ENCODE data around the gene EXT2.

Gene EXT2

DNA sequence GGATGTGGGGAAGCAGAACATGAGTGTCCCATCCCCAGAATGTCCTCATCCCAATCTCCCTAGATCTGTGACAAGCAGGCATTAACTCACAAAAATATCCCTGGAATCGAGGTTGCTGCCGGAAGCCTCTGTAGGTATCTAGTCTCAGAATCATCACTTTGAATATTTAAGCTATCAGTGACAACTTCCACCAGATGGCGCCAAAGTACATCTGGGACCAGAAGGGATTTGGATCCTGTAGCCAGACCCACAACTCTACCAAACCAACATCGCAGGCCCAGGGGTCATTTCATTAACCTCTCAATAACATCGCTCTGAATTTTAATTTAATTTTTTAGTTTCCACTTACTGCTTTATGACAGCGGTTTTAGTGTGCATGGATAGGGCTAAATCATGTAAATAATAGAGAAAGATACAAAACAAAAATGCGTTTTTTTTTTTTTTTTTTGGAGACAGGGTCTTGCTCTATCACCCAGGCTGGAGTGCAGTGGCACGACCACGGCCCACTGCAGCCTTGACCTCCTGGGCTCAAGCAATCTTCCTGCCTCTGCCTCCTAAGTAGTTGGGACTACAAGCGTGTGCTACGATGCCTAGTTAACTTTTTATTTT is 1.1 kb upstream of the EXT2 start:
- TF ChIP-seq, protein P1, sequence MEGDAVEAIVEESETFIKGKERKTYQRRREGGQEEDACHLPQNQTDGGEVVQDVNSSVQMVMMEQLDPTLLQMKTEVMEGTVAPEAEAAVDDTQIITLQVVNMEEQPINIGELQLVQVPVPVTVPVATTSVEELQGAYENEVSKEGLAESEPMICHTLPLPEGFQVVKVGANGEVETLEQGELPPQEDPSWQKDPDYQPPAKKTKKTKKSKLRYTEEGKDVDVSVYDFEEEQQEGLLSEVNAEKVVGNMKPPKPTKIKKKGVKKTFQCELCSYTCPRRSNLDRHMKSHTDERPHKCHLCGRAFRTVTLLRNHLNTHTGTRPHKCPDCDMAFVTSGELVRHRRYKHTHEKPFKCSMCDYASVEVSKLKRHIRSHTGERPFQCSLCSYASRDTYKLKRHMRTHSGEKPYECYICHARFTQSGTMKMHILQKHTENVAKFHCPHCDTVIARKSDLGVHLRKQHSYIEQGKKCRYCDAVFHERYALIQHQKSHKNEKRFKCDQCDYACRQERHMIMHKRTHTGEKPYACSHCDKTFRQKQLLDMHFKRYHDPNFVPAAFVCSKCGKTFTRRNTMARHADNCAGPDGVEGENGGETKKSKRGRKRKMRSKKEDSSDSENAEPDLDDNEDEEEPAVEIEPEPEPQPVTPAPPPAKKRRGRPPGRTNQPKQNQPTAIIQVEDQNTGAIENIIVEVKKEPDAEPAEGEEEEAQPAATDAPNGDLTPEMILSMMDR (conservative IDR thresholded peaks at IDR 0.05; ENCODE audit: low read depth, low read length): peak; percentile 85
- H3K4me2 ChIP-seq: no peak overlapping the region
- no peaks in the 10 kb centered on the region for H3K36me3 ChIP-seq (ENCODE audit: insufficient read depth)

DNA sequence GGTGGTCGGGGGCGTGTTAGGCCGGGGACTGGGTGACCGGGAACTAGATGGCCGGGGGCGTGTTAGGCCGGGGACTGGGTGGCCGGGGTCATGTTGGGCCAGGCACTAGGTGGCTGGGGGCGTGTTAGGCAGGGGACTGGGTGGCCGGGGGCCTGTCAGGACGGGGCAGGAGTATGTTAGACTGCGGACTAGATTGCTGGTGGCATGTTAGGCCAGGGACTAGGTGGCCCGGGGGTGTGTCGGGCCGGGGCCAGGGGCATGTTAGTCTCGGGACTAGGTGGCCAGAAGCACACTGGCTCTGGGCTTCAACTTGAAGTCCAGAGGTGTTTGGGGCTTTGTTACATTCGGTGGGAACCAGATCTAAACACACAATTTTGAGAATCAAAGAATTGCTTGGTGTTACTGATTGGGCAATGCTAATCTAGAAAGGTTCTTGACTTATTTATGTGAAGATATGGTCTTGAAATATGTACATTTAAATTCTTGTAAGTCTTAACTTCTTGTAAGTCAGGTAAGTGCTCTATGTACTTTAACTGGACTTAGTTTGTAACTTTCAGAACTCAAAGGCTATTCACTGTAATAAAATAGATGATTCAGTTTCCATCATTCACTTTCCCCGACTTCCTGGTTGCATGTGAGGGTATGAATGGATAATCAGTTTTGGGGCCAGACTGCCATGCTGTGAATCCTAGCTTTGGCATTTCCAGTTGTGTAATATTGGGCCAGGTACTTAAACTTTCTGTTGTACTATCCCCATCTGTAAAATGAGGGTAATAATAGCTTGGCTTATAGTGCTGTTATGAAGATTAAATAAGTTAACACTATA is 1.1 kb downstream of the EXT2 start:
- Histone ChIP-seq H3K4me3 (IDR thresholded peaks at IDR 0.05; ENCODE audit: insufficient read depth, low read depth, low read length) (peak overlapping the region; percentile 31), H3K27me3 (ENCODE audit: insufficient read depth, low read depth) (no peaks in the 10 kb centered on the region), H3K9ac (peak overlapping the region; percentile 35; the same call in 1 of the 2 replicates), H4K20me1 (ENCODE audit: insufficient read depth) (no peaks in the 10 kb centered on the region), H3K79me2 (ENCODE audit: insufficient read depth, low read depth) (no peaks in the 10 kb centered on the region), H3K36me3 (ENCODE audit: insufficient read depth) (no peaks in the 10 kb centered on the region), H3K27ac (no peak overlapping the region), H3K4me2 (peak overlapping the region; percentile 64), H3K4me1 (ENCODE audit: low read depth, poor library complexity, severe bottlenecking) (peaks cover 3% of the 10 kb centered on the region), H2AFZ (ENCODE audit: low read depth) (peak overlapping the region; percentile 72; the same call in 1 of the 2 replicates)
- TF ChIP-seq, protein P1 (conservative IDR thresholded peaks at IDR 0.05; ENCODE audit: low read depth, low read length): no peak

More for the DNA sequence above, 1.1 kb upstream of the EXT2 start:
- Histone ChIP-seq H3K79me2 (ENCODE audit: insufficient read depth, low read depth) (no peaks in the 10 kb centered on the region), H3K27me3 (ENCODE audit: insufficient read depth, low read depth) (no peaks in the 10 kb centered on the region), H3K4me3 (IDR thresholded peaks at IDR 0.05; ENCODE audit: insufficient read depth, low read depth, low read length) (no peak overlapping the region), H3K4me1 (ENCODE audit: low read depth, poor library complexity, severe bottlenecking) (peaks cover 3% of the 10 kb centered on the region), H4K20me1 (ENCODE audit: insufficient read depth) (no peaks in the 10 kb centered on the region), H2AFZ (ENCODE audit: low read depth) (peak overlapping the region; percentile 38; the same call in 1 of the 2 replicates), H3K9ac (no peak overlapping the region), H3K27ac (no peak overlapping the region)

DNA sequence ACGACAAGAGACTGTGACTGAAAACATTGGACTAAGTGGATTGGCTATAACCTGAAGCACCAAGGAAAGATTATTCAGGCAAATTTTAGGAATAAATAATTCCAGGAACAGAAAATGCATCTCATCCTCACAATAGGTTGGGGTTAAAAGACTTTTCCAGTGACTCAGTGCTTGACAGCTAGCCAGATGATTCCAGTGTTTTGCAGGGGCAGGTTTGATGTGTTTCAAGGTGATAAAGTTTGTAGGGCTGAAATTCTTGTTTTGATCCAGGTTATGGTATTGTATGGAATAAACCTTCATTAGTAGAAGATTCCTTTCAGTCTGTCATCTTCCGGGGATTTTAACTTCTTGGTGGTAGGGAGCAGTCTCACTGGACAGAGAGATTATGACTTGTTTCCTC is 2.3 kb downstream of the EXT2 start:
- H3K27me3 ChIP-seq (ENCODE audit: insufficient read depth, low read depth): no peaks in the 10 kb centered on the region

DNA sequence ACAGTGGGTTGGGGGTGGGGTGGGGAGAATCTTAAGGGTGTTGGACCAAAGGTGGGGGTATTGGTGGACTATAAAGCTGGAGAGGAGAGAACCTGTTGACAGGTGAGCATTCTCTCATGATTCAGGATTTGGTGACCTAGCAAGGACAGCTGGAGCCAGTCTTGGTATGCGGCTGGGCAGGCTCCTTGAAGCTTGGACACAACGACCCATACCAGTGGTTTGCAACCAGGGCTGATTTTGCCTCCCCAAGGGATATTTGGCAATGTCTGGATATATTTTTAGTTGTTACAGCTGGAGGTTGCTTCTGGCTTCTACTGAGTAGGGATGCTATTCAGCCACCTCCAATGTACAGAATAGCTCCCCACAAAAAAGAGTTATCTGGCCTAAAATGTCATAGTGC is 5.6 kb downstream of the EXT2 start:
- Histone ChIP-seq H3K79me2 (ENCODE audit: insufficient read depth, low read depth) (no peaks in the 10 kb centered on the region), H4K20me1 (ENCODE audit: insufficient read depth) (no peaks in the 10 kb centered on the region), H3K4me2 (no peak overlapping the region), H2AFZ (ENCODE audit: low read depth) (no peak overlapping the region), H3K36me3 (ENCODE audit: insufficient read depth) (no peaks in the 10 kb centered on the region), H3K27me3 (ENCODE audit: insufficient read depth, low read depth) (no peaks in the 10 kb centered on the region), H3K9ac (no peak overlapping the region), H3K4me3 (IDR thresholded peaks at IDR 0.05; ENCODE audit: insufficient read depth, low read depth, low read length) (no peak overlapping the region), H3K4me1 (ENCODE audit: low read depth, poor library complexity, severe bottlenecking) (no peaks in the 10 kb centered on the region), H3K27ac (no peak overlapping the region)
- TF ChIP-seq, protein P1 (conservative IDR thresholded peaks at IDR 0.05; ENCODE audit: low read depth, low read length): no peak

More for the DNA sequence above, 2.3 kb downstream of the EXT2 start:
- Histone ChIP-seq H4K20me1 (ENCODE audit: insufficient read depth) (no peaks in the 10 kb centered on the region), H3K4me3 (IDR thresholded peaks at IDR 0.05; ENCODE audit: insufficient read depth, low read depth, low read length) (no peak overlapping the region), H3K36me3 (ENCODE audit: insufficient read depth) (no peaks in the 10 kb centered on the region), H3K27ac (no peak overlapping the region), H3K79me2 (ENCODE audit: insufficient read depth, low read depth) (no peaks in the 10 kb centered on the region), H2AFZ (ENCODE audit: low read depth) (no peak overlapping the region), H3K4me1 (ENCODE audit: low read depth, poor library complexity, severe bottlenecking) (peaks cover 3% of the 10 kb centered on the region), H3K9ac (no peak overlapping the region), H3K4me2 (no peak overlapping the region)
- TF ChIP-seq, protein P1 (conservative IDR thresholded peaks at IDR 0.05; ENCODE audit: low read depth, low read length): no peak

Data from KMS-11 (cell line).